Fibroblast of skin of right biceps (primary cell): ENCODE measurements around the gene MID1.
A peak's percentile ranks its signal among the peaks of the same experiment; 100 is the strongest.

Source experiments
- DNase-seq: peaks from one replicate; pipeline ENCODE4 v3.0.0-alpha.2; 2013

Gene MID1

GRCh38 chrX:10574663-10575062, 45.7 kb downstream of the MID1 start:
- DNase-seq: no peak

GRCh38 chrX:10571260-10571659, 49.1 kb downstream of the MID1 start:
- DNase-seq: peak; percentile 54

GRCh38 chrX:10570601-10571000, 49.8 kb downstream of the MID1 start:
- no peak for DNase-seq

- peak; percentile 42 for DNase-seq
These were observed 50.4 kb downstream of the MID1 start for GRCh38 chrX:10569946-10570345.

GRCh38 chrX:10568428-10568827, 52.0 kb downstream of the MID1 start:
- no peak for DNase-seq

- DNase-seq: no peak
These were observed 53.2 kb downstream of the MID1 start for GRCh38 chrX:10567136-10567535.

GRCh38 chrX:10566716-10567097, 53.7 kb downstream of the MID1 start:
- no peak for DNase-seq

GRCh38 chrX:10564484-10564883, 55.9 kb downstream of the MID1 start:
- DNase-seq: no peak

- no peak for DNase-seq
These were observed 63.2 kb downstream of the MID1 start for GRCh38 chrX:10557166-10557565.

- no peak for DNase-seq
These were observed 64.0 kb downstream of the MID1 start for GRCh38 chrX:10556405-10556804.

GRCh38 chrX:10555846-10556245, 64.5 kb downstream of the MID1 start:
- no peak for DNase-seq

GRCh38 chrX:10554612-10555270, 65.6 kb downstream of the MID1 start:
- DNase-seq: no peak

- DNase-seq: peak; percentile 20
These were observed 71.1 kb downstream of the MID1 start for GRCh38 chrX:10549280-10549679.

GRCh38 chrX:10548688-10549087, 71.7 kb downstream of the MID1 start:
- no peak for DNase-seq

GRCh38 chrX:10545882-10546281, 74.5 kb downstream of the MID1 start:
- DNase-seq: no peak

- DNase-seq: no peak
These were observed 77.8 kb downstream of the MID1 start for GRCh38 chrX:10542586-10542985.

GRCh38 chrX:10538831-10539230, 81.6 kb downstream of the MID1 start:
- peak; percentile 36 for DNase-seq

- no peak for DNase-seq
These were observed 83.1 kb downstream of the MID1 start for GRCh38 chrX:10537308-10537707.

GRCh38 chrX:10536744-10537143, 83.6 kb downstream of the MID1 start:
- DNase-seq: no peak

- DNase-seq: peak; percentile 25
These were observed 85.8 kb downstream of the MID1 start for GRCh38 chrX:10534611-10535010.

- DNase-seq: no peak
These were observed 86.6 kb downstream of the MID1 start for GRCh38 chrX:10533696-10534365.

- DNase-seq: no peak
These were observed 88.5 kb downstream of the MID1 start for GRCh38 chrX:10531927-10532326.

GRCh38 chrX:10529344-10529743, 91.0 kb downstream of the MID1 start:
- peak; percentile 53 for DNase-seq

- peak; percentile 55 for DNase-seq
These were observed 93.9 kb downstream of the MID1 start for GRCh38 chrX:10526451-10526850.
